Measurements from ENCODE around the gene ADCY10.

The ADCY10 gene

DNA sequence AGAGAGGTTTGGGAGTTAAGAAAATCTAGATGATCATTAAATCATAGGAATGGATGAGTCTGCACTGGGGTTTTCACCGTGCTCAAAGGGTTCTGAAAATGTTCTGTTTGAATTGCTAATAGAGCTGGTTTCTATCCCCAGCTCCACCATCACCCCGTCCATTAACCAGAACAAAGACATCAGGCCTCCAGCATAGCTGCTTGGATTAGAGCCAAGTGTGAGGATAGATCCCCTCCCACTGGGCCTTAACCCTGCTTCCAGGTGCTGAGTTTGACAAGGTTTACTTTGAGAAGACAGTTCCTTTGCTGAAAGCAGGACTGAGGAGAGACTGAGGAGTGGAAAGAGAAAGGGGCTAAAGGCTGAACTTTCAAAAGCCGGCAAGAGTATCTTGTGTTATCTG lies 143.8 kb downstream of the ADCY10 start:
- Histone ChIP-seq H3K27me3 (ENCODE audit: insufficient read depth, low read depth) (no peaks in the 10 kb centered on the region), H3K9ac (no peak overlapping the region), H2AFZ (ENCODE audit: low read depth) (no peak overlapping the region), H3K4me1 (ENCODE audit: low read depth, poor library complexity, severe bottlenecking) (no peaks in the 10 kb centered on the region), H3K27ac (no peak overlapping the region), H3K4me3 (IDR thresholded peaks at IDR 0.05; ENCODE audit: insufficient read depth, low read depth, low read length) (no peak overlapping the region), H3K4me2 (no peak overlapping the region), H3K36me3 (ENCODE audit: insufficient read depth) (no peaks in the 10 kb centered on the region; the same call in 1 of the 2 replicates), H3K79me2 (ENCODE audit: insufficient read depth, low read depth) (no peaks in the 10 kb centered on the region), H4K20me1 (ENCODE audit: insufficient read depth) (no peaks in the 10 kb centered on the region)
- TF ChIP-seq, protein P1, sequence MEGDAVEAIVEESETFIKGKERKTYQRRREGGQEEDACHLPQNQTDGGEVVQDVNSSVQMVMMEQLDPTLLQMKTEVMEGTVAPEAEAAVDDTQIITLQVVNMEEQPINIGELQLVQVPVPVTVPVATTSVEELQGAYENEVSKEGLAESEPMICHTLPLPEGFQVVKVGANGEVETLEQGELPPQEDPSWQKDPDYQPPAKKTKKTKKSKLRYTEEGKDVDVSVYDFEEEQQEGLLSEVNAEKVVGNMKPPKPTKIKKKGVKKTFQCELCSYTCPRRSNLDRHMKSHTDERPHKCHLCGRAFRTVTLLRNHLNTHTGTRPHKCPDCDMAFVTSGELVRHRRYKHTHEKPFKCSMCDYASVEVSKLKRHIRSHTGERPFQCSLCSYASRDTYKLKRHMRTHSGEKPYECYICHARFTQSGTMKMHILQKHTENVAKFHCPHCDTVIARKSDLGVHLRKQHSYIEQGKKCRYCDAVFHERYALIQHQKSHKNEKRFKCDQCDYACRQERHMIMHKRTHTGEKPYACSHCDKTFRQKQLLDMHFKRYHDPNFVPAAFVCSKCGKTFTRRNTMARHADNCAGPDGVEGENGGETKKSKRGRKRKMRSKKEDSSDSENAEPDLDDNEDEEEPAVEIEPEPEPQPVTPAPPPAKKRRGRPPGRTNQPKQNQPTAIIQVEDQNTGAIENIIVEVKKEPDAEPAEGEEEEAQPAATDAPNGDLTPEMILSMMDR (conservative IDR thresholded peaks at IDR 0.05; ENCODE audit: low read depth, low read length), result no peak

- H3K36me3 ChIP-seq (ENCODE audit: insufficient read depth), result no peaks in the 10 kb centered on the region; the same call in 1 of the 2 replicates
- no peaks in the 10 kb centered on the region for H3K27me3 ChIP-seq (ENCODE audit: insufficient read depth, low read depth)
- no peak overlapping the region for H3K4me3 ChIP-seq (IDR thresholded peaks at IDR 0.05; ENCODE audit: insufficient read depth, low read depth, low read length)
- H4K20me1 ChIP-seq (ENCODE audit: insufficient read depth), result no peaks in the 10 kb centered on the region
- no peak overlapping the region for H2AFZ ChIP-seq (ENCODE audit: low read depth)
- no peak overlapping the region for H3K4me2 ChIP-seq
- H3K27ac ChIP-seq, result no peak overlapping the region
- TF ChIP-seq, protein P1 (conservative IDR thresholded peaks at IDR 0.05; ENCODE audit: low read depth, low read length), result no peak
- H3K9ac ChIP-seq, result no peak overlapping the region
- no peaks in the 10 kb centered on the region for H3K4me1 ChIP-seq (ENCODE audit: low read depth, poor library complexity, severe bottlenecking)
- no peaks in the 10 kb centered on the region for H3K79me2 ChIP-seq (ENCODE audit: insufficient read depth, low read depth)
Measured at GRCh38 chr1:167767761-167768160, 146.2 kb downstream of the ADCY10 start.

GRCh38 chr1:167766538-167766937 lies 147.4 kb downstream of the ADCY10 start:
- no peak overlapping the region for H3K4me3 ChIP-seq (IDR thresholded peaks at IDR 0.05; ENCODE audit: insufficient read depth, low read depth, low read length)
- no peak overlapping the region for H3K27ac ChIP-seq
- no peak overlapping the region for H3K9ac ChIP-seq
- H2AFZ ChIP-seq (ENCODE audit: low read depth), result no peak overlapping the region
- no peaks in the 10 kb centered on the region; the same call in 1 of the 2 replicates for H3K36me3 ChIP-seq (ENCODE audit: insufficient read depth)
- H3K4me1 ChIP-seq (ENCODE audit: low read depth, poor library complexity, severe bottlenecking), result no peaks in the 10 kb centered on the region
- TF ChIP-seq, protein P1 (conservative IDR thresholded peaks at IDR 0.05; ENCODE audit: low read depth, low read length), result no peak
- no peaks in the 10 kb centered on the region for H3K79me2 ChIP-seq (ENCODE audit: insufficient read depth, low read depth)
- H4K20me1 ChIP-seq (ENCODE audit: insufficient read depth), result no peaks in the 10 kb centered on the region
- H3K4me2 ChIP-seq, result no peak overlapping the region
- H3K27me3 ChIP-seq (ENCODE audit: insufficient read depth, low read depth), result no peaks in the 10 kb centered on the region

DNA sequence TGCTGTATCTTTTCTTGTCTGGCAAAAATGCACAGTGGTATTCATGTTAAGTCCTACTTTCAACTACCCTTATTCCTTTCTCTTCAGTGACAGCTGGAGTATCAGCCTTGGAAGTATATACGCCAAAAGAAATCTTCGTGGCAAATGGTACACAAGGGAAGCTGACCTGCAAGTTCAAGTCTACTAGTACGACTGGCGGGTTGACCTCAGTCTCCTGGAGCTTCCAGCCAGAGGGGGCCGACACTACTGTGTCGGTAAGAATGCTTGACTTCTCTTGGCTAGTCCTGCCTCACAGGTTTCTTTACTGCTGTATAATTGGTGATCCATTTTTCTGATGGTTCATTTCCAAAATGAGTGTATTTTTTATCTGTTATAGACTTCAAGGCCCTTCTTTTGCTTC lies 148.4 kb downstream of the ADCY10 start:
- H4K20me1 ChIP-seq (ENCODE audit: insufficient read depth), result no peaks in the 10 kb centered on the region
- H3K9ac ChIP-seq, result no peak overlapping the region
- H3K36me3 ChIP-seq (ENCODE audit: insufficient read depth), result no peaks in the 10 kb centered on the region; the same call in 1 of the 2 replicates
- no peaks in the 10 kb centered on the region for H3K4me1 ChIP-seq (ENCODE audit: low read depth, poor library complexity, severe bottlenecking)
- TF ChIP-seq, protein P1 (conservative IDR thresholded peaks at IDR 0.05; ENCODE audit: low read depth, low read length), result no peak
- H3K27me3 ChIP-seq (ENCODE audit: insufficient read depth, low read depth), result no peaks in the 10 kb centered on the region
- no peak overlapping the region for H2AFZ ChIP-seq (ENCODE audit: low read depth)
- no peak overlapping the region for H3K4me3 ChIP-seq (IDR thresholded peaks at IDR 0.05; ENCODE audit: insufficient read depth, low read depth, low read length)
- no peak overlapping the region for H3K4me2 ChIP-seq
- H3K27ac ChIP-seq, result no peak overlapping the region
- H3K79me2 ChIP-seq (ENCODE audit: insufficient read depth, low read depth), result no peaks in the 10 kb centered on the region
